Kasumi-1 (cell line): ENCODE results near the gene THOC2.
A peak's percentile ranks its signal among the peaks of the same experiment; 100 is the strongest.
"Not testable (repeated sequence)": the region's sequence is repeated elsewhere in the genome, so short reads cannot be mapped to it uniquely, and the experiment has no call there.

ENCODE experiments used
- DNase-seq, 2 experiments: peaks; one replicate each; lab custom pipeline; 2025; lab: John Stamatoyannopoulos, UW

The THOC2 gene

GRCh38 chrX:123732670-123733363 is at the start of gene THOC2:
TSS of gene THOC2 (minus strand) at chrX:123733052. CDS start at chrX:123733022, 30 bp downstream.
- DNase-seq: peak; percentile 86 to 88

- not testable (repeated sequence) for DNase-seq
Measured at GRCh38 chrX:123781786-123782185, 48.9 kb upstream of the THOC2 start.

GRCh38 chrX:123779908-123780396 is 47.1 kb upstream of the THOC2 start:
- no peak for DNase-seq

GRCh38 chrX:123773258-123773988 is 40.6 kb upstream of the THOC2 start:
- DNase-seq: no peak

- DNase-seq: no peak
Measured at GRCh38 chrX:123771449-123772064, 38.7 kb upstream of the THOC2 start.

- peak; percentile 77 for DNase-seq
Measured at GRCh38 chrX:123764967-123765871, 32.4 kb upstream of the THOC2 start.

GRCh38 chrX:123759849-123760248 is 27.0 kb upstream of the THOC2 start:
- DNase-seq: not testable (repeated sequence)

- DNase-seq: not testable (repeated sequence)
Measured at GRCh38 chrX:123757794-123758193, 24.9 kb upstream of the THOC2 start.

GRCh38 chrX:123756320-123756719 is 23.5 kb upstream of the THOC2 start:
- DNase-seq: no peak

- no peak for DNase-seq
Measured at GRCh38 chrX:123755107-123755506, 22.3 kb upstream of the THOC2 start.

GRCh38 chrX:123753656-123754350 is 21.0 kb upstream of the THOC2 start:
- no peak for DNase-seq

GRCh38 chrX:123749643-123750042 is 16.8 kb upstream of the THOC2 start:
- no peak for DNase-seq

GRCh38 chrX:123745511-123745910 is 12.7 kb upstream of the THOC2 start:
- no peak for DNase-seq

- no peak for DNase-seq
Measured at GRCh38 chrX:123743312-123743711, 10.5 kb upstream of the THOC2 start.

GRCh38 chrX:123742440-123742839 is 9.6 kb upstream of the THOC2 start:
- no peak for DNase-seq

- DNase-seq: no peak
Measured at GRCh38 chrX:123740536-123740935, 7.7 kb upstream of the THOC2 start.

GRCh38 chrX:123740006-123740405 is 7.2 kb upstream of the THOC2 start:
- DNase-seq: peak; percentile 19 to 31

- DNase-seq: no peak
Measured at GRCh38 chrX:123739474-123739873, 6.6 kb upstream of the THOC2 start.

GRCh38 chrX:123738378-123738940 is 5.6 kb upstream of the THOC2 start:
- DNase-seq: no peak

GRCh38 chrX:123736333-123736921 is 3.6 kb upstream of the THOC2 start:
- no peak for DNase-seq
